ENCODE results near the gene MICU1.
"Not testable (repeated sequence)": the region's sequence is repeated elsewhere in the genome, so short reads cannot be mapped to it uniquely, and the experiment has no call there.

The MICU1 gene

GRCh38 chr10:72654720-72655119 is 28.8 kb upstream of the MICU1 start:
- Histone ChIP-seq H3K9me3 (ENCODE audit: severe bottlenecking) (no peaks in the 10 kb centered on the region), H3K27me3 (ENCODE audit: insufficient read depth, poor library complexity, severe bottlenecking) (no peaks in the 10 kb centered on the region), H3K27ac (ENCODE audit: poor library complexity, severe bottlenecking) (no peak overlapping the region), H3K36me3 (ENCODE audit: low read depth) (no peaks in the 10 kb centered on the region), H3K4me1 (ENCODE audit: insufficient read depth, poor library complexity, severe bottlenecking) (no peaks in the 10 kb centered on the region), H3K4me3 (ENCODE audit: severe bottlenecking) (no peak overlapping the region)
- ATAC-seq (ENCODE audit: low read depth) (no peak), DNase-seq (ENCODE audit: low spot score) (no peak)
- TF ChIP-seq CTCF (IDR thresholded peaks at IDR 0.05; ENCODE audit: poor library complexity, severe bottlenecking), result no peak

- no peak for ATAC-seq (ENCODE audit: low read depth)
- Histone ChIP-seq H3K27ac (ENCODE audit: poor library complexity, severe bottlenecking) (no peak overlapping the region), H3K36me3 (ENCODE audit: low read depth) (no peaks in the 10 kb centered on the region), H3K4me1 (ENCODE audit: insufficient read depth, poor library complexity, severe bottlenecking) (no peaks in the 10 kb centered on the region), H3K27me3 (ENCODE audit: insufficient read depth, poor library complexity, severe bottlenecking) (no peaks in the 10 kb centered on the region), H3K4me3 (ENCODE audit: severe bottlenecking) (no peak overlapping the region), H3K9me3 (ENCODE audit: severe bottlenecking) (no peaks in the 10 kb centered on the region)
- no peak for DNase-seq (ENCODE audit: low spot score)
- no peak for TF ChIP-seq CTCF (IDR thresholded peaks at IDR 0.05; ENCODE audit: poor library complexity, severe bottlenecking)
These were observed 27.7 kb upstream of the MICU1 start for GRCh38 chr10:72653383-72654096.

DNA sequence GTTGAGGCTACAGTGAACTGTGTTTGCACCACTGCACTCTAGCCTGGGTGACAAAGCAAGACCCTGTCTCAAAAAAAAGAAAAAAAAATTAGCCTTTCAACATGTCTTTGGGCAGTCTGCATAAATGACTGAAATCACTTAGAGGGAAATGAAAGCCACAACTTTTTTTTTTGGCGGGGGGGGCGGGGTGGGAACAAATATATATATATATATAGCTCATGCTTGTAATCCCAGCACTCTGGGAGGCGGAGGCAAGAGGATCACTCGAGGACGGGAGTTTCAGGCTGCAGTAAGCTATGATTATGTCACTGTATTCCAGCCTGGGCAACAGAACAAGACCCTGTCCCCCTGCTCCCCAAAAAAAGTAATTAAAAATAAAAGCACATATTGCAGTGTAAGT is 23.4 kb upstream of the MICU1 start:
- H3K36me3 ChIP-seq (ENCODE audit: low read depth), result no peaks in the 10 kb centered on the region
- ATAC-seq (ENCODE audit: low read depth), result no peak
- H3K27me3 ChIP-seq (ENCODE audit: insufficient read depth, poor library complexity, severe bottlenecking), result no peaks in the 10 kb centered on the region
- no peak for TF ChIP-seq CTCF (IDR thresholded peaks at IDR 0.05; ENCODE audit: poor library complexity, severe bottlenecking)
- peaks cover 3% of the 10 kb centered on the region for H3K4me1 ChIP-seq (ENCODE audit: insufficient read depth, poor library complexity, severe bottlenecking)
- no peak overlapping the region for H3K27ac ChIP-seq (ENCODE audit: poor library complexity, severe bottlenecking)
- H3K4me3 ChIP-seq (ENCODE audit: severe bottlenecking), result no peak overlapping the region
- DNase-seq (ENCODE audit: low spot score), result no peak
- H3K9me3 ChIP-seq (ENCODE audit: severe bottlenecking), result no peaks in the 10 kb centered on the region

GRCh38 chr10:72648301-72648700 is 22.4 kb upstream of the MICU1 start:
- Histone ChIP-seq H3K4me3 (ENCODE audit: severe bottlenecking) (no peak overlapping the region), H3K27me3 (ENCODE audit: insufficient read depth, poor library complexity, severe bottlenecking) (no peaks in the 10 kb centered on the region), H3K27ac (ENCODE audit: poor library complexity, severe bottlenecking) (no peak overlapping the region), H3K4me1 (ENCODE audit: insufficient read depth, poor library complexity, severe bottlenecking) (peaks cover 3% of the 10 kb centered on the region), H3K9me3 (ENCODE audit: severe bottlenecking) (no peaks in the 10 kb centered on the region), H3K36me3 (ENCODE audit: low read depth) (no peaks in the 10 kb centered on the region)
- ATAC-seq (ENCODE audit: low read depth) (no peak), DNase-seq (ENCODE audit: low spot score) (no peak)
- TF ChIP-seq CTCF (IDR thresholded peaks at IDR 0.05; ENCODE audit: poor library complexity, severe bottlenecking), result no peak

DNA sequence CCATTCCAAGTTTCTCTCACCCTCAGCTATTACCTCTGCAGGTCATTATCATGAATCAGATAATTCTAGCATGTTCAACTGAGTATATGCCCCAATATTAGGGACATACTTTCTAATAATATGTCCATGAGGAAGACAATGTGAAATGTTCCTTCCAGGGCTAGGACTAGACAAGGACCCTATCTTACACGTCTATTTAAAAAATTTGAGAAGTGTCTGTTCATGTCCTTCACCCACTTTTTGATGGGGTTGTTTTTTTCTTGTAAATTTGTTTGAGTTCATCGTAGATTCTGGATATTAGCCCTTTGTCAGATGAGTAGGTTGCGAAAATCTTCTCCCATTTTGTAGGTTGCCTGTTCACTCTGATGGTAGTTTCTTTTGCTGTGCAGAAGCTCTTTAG is 21.1 kb upstream of the MICU1 start:
- not testable (repeated sequence) for H3K36me3 ChIP-seq (ENCODE audit: low read depth); H3K27ac ChIP-seq (ENCODE audit: poor library complexity, severe bottlenecking); H3K4me3 ChIP-seq (ENCODE audit: severe bottlenecking); DNase-seq (ENCODE audit: low spot score); H3K4me1 ChIP-seq (ENCODE audit: insufficient read depth, poor library complexity, severe bottlenecking); H3K27me3 ChIP-seq (ENCODE audit: insufficient read depth, poor library complexity, severe bottlenecking); H3K9me3 ChIP-seq (ENCODE audit: severe bottlenecking); ATAC-seq (ENCODE audit: low read depth)
